Stimulated activated naive CD4-positive, alpha-beta T cell treated with Interleukin-2 at 50 U/mL for 16 hours (primary cell): ENCODE measurements around the gene GRK1.
"Not testable (repeated sequence)": the region's sequence is repeated elsewhere in the genome, so short reads cannot be mapped to it uniquely, and the experiment has no call there.

Experiments
- DNase-seq: peaks from one replicate; lab custom pipeline; 2025; lab: John Stamatoyannopoulos, UW

The GRK1 gene

DNA sequence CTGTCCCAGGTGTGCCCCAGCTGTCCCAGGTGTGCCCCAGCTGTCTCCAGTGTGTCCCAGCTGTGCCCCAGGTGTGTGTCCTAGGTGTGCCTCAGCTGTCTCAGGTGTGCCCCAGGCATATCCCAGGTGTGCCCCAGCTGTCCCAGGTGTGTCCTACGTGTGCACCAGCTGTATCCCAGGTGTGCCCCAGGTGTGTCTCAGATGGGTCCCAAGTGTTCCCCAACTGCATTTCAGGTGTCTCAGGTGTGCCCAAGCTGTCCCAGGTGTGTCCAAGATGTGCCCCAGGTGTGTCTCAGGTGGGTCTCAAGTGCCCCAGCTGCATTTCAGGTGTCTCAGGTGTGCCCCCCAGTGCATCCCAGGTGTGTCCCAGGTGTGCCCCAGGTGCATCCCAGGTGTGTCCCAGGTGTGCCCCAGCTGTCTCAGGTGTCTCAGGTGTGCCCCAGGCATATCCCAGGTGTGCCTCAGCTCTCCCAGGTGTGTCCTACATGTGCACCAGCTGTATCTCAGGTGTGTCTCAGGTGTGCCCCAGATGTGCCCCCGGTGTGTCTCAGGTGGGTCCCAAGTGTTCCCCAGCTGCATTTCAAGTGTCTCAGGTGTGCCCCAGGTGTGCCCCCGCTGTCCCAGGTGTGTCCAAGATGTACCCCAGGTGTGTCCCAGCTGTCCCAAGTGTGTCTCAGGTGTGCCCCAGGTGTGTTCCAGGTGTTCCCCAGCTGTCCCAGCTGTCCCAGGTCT lies 1.3 kb upstream of the GRK1 start:
- DNase-seq, result no peak

DNA sequence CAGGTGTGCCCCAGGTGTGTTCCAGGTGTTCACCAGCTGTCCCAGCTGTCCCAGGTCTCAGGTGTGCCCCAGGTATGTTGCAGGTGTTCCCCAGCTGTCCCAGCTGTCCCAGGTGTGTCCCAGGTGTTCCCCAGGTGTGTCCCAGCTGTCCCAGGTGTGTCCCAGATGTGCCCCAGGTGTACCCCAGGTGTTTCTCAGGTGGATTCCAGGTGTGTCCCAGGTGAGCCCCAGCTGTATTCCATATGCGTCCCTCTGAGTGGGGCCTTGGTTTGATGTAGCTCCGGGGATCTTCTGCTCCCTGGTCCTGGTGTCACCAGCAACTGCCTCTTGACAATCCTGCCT lies 719 bp upstream of the GRK1 start:
- DNase-seq, result no peak

DNA sequence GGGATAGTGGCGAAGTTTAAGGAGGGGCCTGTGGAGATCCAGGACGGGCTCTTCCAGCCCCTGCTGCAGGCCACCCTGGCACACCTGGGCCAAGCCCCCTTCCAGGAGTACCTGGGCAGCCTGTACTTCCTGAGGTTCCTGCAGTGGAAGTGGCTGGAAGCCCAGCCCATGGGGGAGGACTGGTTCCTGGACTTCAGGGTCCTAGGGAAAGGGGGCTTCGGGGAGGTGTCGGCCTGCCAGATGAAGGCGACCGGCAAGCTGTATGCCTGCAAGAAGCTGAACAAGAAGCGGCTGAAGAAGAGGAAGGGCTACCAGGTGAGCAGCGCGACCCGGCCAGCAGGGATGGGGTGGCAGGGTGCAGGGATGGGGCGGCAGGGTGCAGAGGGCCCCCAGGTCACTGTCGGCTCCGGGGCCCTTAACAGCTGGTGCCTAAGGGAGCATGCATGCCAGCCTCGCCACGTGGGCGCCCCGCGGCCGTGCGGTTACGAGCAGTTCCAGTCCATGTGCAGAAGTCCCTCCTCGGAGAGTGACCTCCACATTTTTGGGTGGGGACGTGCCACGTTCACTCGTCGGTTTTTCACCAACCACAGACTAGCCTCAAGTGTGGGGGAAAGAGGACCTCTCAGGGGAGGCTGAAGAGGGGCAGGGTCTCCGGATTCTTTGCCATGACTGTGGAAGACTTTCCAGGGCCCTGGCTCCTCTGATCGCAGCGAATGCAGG lies 912 bp downstream of the GRK1 start:
- DNase-seq, result no peak

DNA sequence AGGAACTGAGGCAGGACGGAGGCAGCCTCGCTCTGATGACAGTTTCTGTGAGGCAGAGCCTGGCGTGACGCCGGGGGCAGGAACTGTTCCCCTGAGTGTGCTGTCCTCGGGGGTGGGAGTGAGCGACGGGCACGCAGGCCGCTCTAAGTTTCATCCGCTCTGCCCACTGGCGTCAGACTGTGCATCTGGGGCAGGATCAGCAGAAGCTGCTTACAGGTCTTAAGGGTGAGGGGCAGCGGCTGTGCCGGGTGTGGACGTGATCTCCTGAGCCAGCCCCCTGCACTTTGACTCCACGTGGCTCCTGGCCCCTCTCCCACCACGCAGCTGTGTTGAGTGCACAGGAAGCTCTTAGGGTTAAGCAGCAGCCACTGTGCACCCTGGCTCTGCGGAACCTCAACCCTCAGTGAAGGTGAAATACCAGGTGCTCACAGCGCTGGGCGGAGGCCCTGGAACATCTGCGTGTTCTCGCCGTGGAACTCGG lies 1.5 kb downstream of the GRK1 start:
- no peak for DNase-seq

DNA sequence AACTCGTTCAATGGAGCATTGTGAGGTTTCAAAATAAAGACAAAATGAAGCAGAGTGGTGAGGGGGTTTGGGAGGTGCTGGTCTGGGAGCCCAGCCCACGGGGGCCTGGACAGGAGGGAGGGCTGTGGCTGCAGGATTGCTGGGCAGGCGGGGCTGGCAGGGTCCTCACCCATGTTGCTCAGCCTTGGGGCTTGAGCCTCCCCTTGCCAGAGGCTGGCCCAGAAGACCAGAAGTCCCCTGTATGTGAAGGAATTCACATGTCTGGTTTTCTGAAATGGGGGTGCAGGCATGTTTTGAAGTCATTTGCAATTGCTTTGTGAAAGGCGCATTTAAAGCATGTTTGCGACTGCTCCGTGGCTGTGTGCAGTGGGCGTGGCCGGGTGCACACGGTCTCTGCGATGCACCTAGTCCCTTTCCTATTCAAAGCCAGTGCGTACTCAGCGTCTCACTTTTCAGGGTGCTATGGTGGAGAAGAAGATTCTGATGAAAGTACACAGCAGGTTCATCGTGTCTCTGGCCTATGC lies 2.3 kb downstream of the GRK1 start:
- no peak for DNase-seq

DNA sequence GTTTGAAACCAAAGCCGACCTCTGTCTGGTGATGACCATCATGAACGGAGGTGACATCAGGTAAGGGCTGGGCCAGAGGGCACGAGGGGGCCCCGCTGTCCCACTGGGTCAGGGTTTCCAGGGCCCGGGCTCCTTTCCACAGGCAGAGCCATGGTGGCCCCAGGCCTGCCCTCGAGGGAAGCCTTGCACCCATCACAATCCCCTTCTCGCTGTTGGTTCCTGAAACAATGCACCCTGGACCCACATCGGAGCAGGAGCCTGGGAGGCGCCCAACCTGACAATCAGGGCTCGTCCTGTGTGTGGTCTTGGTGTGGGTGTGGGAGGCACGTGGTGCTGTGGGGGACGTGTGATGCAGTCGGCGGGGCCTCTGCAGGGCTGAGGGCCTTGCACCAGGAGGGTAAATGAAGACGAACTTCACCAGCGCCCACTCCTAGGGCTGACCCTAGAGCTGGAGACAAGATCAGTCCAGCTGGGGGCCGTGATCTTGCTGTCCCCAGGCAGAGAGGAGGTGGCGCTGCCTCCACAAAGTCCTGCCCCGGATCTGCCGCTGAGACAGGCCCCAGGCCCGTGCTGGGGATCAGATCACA lies 2.8 kb downstream of the GRK1 start:
- DNase-seq, result no peak

DNA sequence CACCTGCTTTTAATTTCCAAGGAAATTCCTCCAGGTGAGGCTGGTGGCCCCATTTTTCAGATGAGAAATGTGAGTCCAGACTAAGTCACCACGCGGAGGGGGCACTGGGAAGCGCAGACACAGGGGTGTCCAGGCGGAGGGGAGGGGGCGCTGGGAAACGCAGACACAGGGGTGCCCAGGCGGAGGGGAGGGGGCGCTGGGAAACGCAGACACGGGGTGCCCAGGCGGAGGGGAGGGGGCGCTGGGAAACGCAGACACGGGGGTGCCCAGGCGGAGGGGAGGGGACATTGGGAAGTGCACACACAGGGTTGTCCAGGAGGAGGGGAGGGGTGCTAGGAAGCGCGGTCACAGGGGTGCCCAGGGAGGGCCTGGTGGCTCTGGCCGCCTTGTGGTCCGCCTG lies 3.5 kb downstream of the GRK1 start:
- no peak for DNase-seq

DNA sequence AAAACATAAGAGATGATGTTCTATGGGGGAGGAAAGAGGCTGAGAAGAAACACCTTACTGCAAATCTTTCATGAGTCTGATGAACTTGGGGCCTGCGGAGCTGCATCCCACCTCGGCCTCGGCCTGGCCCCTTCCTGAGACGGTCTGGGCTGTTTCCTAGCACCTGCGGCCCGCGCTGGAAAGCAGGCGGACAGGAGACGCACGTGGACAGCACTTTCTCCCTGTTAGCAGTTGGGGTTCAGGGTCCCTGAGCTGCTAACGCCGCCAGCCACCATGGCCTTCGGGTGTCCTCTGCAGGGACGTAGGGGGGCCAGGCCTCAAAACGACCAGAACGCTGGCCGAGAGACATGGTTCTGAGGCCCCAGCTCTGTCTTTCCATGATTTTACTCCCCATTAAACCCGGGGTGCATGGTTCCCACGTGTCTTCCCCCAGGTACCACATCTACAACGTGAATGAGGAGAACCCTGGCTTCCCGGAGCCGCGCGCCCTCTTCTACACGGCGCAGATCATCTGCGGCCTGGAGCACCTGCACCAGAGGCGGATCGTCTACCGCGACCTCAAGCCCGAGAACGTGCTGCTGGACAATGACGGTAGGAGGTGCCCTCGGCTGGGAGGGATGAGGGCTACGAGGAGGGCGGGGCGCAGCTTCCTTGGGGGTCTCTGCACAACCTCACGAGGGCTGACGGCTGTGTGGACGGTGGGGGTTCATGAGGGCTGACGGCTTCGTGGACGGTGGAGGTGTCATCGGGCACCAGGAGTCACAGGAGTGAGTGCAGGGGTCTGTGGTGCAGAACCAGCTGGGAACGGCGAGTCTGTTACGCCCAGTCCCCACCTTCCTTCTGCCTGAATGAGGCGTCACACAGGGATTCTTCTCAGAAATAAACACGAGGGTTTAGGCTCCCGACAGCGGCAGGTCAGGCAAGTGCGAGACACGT lies 4.3 kb downstream of the GRK1 start:
- no peak for DNase-seq

DNA sequence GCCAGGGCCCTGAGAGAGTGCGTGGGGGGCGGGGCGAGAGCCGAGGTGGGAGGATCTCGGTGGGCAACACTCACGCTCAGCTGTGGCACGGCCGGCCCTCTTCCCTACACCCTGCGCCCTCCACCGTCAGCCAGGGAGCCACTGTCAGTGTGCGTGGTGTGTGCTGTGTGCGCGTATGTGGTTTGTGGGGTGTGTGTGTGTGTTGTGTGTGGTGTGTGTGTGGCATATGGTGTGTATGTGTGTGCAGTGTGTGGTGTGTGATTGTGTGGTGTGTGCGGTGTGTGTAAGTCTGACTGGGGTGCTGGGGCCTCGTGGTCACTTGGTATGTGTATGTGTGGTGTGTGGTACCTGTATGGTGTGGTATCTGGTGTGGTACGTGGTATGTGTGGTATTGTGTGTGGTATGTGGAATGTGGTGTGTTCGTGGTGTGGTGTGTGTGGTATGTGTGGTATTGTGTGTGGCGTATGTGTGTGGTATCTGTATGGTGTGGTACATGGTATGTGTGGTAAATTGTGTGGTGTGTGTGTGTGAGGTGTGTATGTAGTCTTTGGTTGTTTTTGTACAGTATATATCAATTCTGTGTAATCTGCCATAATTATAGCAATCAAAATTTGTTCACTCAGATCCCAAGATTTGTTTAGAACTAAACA lies 5.1 kb downstream of the GRK1 start:
- DNase-seq, result no peak

DNA sequence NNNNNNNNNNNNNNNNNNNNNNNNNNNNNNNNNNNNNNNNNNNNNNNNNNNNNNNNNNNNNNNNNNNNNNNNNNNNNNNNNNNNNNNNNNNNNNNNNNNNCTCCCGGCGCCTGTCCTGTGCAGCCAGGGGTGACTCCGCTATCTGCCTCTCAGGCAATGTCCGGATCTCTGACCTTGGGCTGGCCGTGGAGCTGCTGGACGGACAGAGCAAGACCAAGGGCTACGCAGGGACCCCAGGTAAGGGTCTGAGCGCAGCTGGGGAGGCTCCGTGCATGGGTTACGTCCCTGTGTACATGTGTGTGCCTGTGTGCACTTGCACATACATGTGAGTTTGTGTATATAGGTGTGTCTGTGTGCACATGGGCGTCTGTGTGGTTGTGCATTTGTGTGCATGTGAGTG lies 55.9 kb downstream of the GRK1 start:
- DNase-seq, result no peak

DNA sequence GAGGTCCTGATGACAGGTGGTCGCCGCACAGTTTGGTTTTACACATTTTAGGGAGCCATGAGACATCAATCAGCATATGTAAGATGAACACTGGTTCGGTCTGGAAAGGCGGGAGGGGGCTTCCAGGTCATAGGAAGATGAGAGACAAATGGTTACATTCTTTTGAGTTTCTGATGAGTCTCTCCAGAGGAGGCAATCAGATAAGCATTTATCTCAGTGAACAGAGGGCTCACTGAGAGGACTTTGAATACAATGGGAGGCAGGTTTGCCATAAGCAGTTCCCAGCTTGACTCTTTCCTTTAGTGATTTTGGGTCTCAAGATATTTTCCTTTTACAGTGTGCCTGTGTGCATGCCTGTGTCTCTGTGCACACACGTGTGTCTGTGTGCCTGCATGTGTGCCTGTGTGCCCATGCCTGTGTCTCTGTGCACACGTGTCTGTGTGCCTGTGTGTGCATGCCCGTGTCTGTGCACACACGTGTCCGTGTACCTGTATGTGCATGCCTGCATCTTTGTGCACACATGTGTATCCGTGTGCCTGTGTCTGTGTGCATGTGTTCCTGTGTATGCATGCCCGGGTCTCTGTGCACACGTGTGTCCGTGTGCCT lies 56.5 kb downstream of the GRK1 start:
- DNase-seq, result no peak

DNA sequence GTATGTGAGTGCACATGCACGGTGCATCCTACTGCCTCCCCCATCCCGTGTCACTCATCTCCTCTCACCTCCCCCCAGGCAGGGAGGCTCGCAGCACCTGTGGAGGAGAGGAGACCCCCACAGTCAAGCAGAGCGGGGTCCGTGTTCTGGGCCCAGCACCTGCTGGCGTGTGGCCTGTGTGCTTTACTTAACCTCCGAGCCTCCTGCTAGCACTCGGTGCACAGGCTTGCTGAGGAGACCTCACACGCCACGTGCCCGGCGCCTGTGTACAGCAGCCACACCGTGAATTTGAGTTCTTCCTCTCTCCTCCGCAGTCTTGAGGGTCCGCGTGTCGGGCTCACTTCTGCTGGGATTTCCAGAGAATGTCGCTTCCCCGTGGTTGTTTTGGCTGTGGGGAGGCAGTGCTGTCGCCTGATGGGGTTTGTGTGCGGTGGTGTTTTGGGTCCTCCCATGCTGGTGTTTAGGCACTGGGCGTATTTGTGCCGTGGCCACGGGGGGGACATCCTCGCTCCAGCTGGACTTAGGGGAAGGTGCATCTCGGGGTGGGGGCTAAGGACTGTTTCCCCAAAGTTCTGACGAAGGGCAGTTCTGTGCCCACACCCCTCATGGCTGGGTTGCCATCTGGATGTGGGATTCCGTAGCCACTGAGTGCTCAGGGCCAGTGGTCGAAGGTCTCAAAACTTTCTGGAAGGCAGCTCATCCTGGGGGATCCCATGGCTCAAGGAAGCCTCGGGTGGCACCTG lies 57.2 kb downstream of the GRK1 start:
- no peak for DNase-seq

DNA sequence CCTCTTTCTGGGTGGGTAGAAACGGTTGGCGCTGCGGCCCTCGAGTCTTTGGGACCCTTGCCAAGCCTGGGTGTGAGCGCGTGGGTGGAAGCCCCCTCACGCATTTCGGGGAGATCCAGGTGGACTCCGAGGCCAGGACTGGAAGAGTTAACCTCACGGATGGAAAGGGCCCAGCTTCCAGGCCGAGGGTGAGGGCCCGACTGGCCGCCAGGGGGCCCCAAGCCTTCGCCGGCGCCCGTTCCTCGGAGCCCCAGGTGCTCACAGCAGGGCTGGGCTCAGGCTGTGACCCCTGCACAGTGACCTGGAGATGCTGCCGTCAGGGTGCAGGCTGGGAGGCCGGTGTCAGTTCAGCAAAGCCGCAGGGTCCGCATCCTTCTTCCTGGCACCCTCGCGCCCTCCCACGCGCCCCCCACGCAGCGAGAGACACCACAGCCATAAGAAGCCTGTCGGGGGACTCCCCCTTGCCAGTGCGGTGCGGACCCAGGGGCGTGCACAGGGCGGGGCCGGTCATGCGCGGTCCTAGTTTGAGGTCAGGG lies 57.8 kb downstream of the GRK1 start:
- DNase-seq, result peak; percentile 89

DNA sequence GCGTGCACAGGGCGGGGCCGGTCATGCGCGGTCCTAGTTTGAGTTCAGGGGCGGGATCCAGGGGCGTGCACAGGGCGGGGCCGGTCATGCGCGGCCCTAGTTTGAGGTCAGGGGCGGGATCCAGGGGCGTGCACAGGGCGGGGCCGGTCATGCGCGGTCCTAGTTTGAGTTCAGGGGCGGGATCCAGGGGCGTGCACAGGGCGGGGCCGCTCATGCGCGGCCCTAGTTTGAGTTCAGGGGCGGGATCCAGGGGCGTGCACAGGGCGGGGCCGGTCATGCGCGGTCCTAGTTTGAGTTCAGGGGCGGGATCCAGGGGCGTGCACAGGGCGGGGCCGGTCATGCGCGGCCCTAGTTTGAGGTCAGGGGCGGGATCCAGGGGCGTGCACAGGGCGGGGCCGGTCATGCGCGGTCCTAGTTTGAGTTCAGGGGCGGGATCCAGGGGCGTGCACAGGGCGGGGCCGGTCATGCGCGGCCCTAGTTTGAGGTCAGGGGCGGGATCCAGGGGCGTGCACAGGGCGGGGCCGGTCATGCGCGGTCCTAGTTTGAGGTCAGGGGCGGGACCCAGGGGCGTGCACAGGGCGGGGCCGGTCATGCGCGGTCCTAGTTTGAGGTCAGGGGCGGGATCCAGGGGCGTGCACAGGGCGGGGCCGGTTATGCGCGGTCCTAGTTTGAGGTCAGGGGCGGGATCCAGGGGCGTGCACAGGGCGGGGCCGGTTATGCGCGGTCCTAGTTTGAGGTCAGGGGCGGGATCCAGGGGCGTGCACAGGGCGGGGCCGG lies 58.5 kb downstream of the GRK1 start:
- DNase-seq, result peak; percentile 54

DNA sequence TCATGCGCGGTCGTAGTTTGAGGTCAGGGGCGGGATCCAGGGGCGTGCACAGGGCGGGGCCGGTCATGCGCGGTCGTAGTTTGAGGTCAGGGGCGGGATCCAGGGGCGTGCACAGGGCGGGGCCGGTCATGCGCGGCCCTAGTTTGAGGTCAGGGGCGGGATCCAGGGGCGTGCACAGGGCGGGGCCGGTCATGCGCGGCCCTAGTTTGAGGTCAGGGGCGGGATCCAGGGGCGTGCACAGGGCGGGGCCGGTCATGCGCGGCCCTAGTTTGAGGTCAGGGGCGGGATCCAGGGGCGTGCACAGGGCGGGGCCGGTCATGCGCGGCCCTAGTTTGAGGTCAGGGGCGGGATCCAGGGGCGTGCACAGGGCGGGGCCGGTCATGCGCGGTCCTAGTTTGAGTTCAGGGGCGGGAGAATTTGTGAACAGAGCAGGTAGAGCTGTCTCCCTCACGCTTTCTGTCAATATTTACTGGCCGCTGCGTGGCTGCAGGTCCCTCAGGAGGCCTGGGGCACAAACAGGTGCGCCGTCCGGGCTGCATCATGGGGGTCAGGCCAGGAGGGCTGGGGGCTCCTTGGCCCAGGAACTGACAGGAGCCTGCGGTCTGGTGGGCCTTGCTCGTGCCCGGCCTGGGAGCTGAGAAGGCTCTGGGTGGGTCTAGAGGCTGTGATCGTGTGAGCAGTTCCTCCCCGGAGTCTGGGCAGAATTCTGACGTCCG lies 59.2 kb downstream of the GRK1 start:
- DNase-seq, result not testable (repeated sequence)

DNA sequence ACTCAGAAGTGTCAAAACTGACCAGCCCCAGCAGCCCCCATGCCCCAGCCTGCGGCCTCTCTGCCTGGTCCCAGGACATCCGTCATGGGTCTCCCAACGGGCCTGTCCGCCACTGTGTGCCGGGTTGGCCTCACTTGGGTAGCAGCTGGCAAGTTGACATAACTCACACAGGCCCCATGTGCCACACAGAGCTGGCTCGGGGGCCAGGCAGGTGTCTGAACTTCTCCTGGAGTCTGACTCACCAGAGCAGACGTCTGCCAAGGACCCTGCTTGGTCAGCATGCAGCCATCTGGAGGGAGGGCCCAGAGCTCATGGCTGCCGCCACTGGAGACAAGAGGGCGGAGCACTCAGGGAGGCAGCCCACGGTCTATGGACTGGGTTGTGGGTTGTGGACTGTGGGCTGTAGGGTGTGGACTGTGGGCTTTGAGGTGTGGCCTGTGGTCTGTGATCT lies 60.0 kb downstream of the GRK1 start:
- no peak for DNase-seq

DNA sequence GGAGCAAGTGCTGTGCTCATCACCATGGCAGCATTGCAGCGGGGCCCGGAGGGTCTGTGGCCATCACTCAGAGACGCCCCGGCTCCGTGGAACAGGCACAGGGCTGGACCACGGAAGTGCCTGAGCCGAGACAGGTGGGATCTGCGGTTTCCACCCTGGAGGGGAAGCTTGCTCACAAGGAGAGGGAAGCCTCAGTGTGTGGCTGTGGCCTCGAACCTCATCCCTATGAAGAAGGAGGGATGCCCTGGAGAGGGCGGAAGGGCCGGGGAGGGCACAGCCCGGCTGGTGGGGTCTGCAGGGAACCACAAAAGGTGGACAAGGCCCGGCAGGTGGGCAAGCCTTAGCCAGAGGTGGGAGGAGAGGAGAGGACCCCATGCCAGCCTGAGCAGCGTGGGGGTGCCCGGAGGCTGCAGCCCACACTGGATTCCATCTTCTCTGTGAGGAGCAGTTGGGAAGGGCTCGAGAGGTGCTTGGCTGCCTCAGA lies 61.6 kb downstream of the GRK1 start:
- DNase-seq, result no peak
